ENCODE measurements around the gene SLC38A2.

DNA sequence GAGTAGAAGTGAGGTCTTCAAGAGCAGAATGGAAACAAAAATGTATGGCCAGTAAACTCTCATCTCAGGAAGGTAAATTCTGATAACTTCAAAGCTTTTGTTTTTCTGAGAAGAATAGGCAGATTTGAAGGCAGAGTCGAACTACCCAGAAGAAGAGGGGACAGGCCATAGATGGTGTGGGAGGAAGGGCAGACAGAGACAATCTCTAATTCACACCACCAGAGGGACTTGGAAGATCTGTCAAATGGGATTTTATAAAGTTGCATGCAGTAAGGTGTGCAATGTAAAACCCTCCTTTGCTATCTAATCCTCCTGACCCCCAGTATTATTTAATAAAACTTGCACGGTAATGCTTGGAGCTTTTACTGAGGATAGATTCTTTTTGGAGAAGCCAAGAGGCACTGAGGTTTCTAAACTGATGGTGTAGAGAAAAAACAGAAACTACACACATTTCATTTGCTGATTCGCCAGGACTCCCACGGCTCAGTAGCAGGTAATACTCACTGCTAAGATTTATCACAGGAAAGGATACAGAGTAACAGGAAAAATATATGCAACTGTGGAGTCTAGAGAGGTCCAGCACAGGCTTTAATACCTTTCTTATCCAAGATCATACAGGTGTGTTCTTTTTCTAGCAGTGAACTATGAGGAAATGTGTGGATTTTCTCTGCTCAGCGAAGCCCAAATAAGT is 18.3 kb downstream of the SLC38A2 start:
- TF ChIP-seq, protein P1, sequence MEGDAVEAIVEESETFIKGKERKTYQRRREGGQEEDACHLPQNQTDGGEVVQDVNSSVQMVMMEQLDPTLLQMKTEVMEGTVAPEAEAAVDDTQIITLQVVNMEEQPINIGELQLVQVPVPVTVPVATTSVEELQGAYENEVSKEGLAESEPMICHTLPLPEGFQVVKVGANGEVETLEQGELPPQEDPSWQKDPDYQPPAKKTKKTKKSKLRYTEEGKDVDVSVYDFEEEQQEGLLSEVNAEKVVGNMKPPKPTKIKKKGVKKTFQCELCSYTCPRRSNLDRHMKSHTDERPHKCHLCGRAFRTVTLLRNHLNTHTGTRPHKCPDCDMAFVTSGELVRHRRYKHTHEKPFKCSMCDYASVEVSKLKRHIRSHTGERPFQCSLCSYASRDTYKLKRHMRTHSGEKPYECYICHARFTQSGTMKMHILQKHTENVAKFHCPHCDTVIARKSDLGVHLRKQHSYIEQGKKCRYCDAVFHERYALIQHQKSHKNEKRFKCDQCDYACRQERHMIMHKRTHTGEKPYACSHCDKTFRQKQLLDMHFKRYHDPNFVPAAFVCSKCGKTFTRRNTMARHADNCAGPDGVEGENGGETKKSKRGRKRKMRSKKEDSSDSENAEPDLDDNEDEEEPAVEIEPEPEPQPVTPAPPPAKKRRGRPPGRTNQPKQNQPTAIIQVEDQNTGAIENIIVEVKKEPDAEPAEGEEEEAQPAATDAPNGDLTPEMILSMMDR (IDR thresholded peaks at IDR 0.05): no peak
- TF ChIP-seq POLR2A (IDR thresholded peaks at IDR 0.05): no peak

All from lower leg skin (tissue), 3 donors.